Kidney (tissue), 14 donors: ENCODE data around the gene GMDS. TPM values are rescaled to one million over a fixed set of nuclear protein-coding genes. Genes with fewer than 3 reads are reported as not detected.
A peak's percentile ranks its signal among the peaks of the same experiment; 100 is the strongest.

Experiments
- DNase-seq, 5 donors: peaks; one replicate each; pipeline ENCODE4 v3.0.0-alpha.2; 2013 to 2020
- FAIRE-seq: peaks from 2 replicates; lab custom pipeline; 2012; peaks lifted over from hg19 to GRCh38; lab: Jason Lieb, UNC
- H3K27ac ChIP-seq, 2 donors: one replicate each; pipeline ENCODE4 v1.7.0; 2013; ENCODE audit warnings: low read depth in 2 of 2, low read length in 2 of 2, inconsistent platforms in 1 of 2
- H3K27me3 ChIP-seq: one replicate; pipeline ENCODE4 v1.7.1; 2013; ENCODE audit warnings: low read length, inconsistent platforms; ENCODE audit not compliant: control insufficient read depth, insufficient read depth
- H3K36me3 ChIP-seq, 3 donors: one replicate each; pipeline versions ENCODE4 v1.7.0 to v1.7.1; 2013; ENCODE audit warnings: low read length in 3 of 3, control low read depth in 1 of 3, inconsistent platforms in 1 of 3; ENCODE audit not compliant: insufficient read depth in 3 of 3, control insufficient read depth in 2 of 3
- H3K4me1 ChIP-seq, 3 donors: one replicate each; pipeline versions ENCODE4 v1.7.0 to v1.7.1; 2013; ENCODE audit warnings: low read length in 3 of 3, inconsistent platforms in 1 of 3, low read depth in 1 of 3; ENCODE audit not compliant: control insufficient read depth in 2 of 3, insufficient read depth in 2 of 3
- H3K4me3 ChIP-seq, 3 donors: one replicate each; pipeline versions ENCODE4 v1.7.0 to v1.8.1; 2013; ENCODE audit warnings: low read length in 3 of 3, control low read depth in 1 of 3, inconsistent platforms in 1 of 3
- H3K9ac ChIP-seq, 3 donors: one replicate each; pipeline versions ENCODE4 v1.7.0 to v1.7.1; 2013; ENCODE audit warnings: low read length in 3 of 3, control low read depth in 1 of 3, inconsistent platforms in 1 of 3
- H3K9me3 ChIP-seq, 3 donors: one replicate each; pipeline versions ENCODE4 v1.7.0 to v1.7.1; 2013; ENCODE audit warnings: low read length in 3 of 3, control low read depth in 1 of 3, inconsistent platforms in 1 of 3; ENCODE audit not compliant: control insufficient read depth in 2 of 3, insufficient read depth in 1 of 3
- CTCF ChIP-seq: IDR thresholded peaks from 3 replicates; pipeline ENCODE4 v1.5.1; 2012; ENCODE audit warnings: mild to moderate bottlenecking, moderate library complexity, borderline replicate concordance; ENCODE audit not compliant: insufficient read depth; ENCODE audit errors: extremely low read depth
- intact Hi-C: fragments of 100-400 bp; cut with DNase I; formaldehyde crosslinking; loops from one replicate; pipeline ENCODE4 v1.11.1; 2022
- polyA plus RNA-seq: library from polyadenylated mRNA; stranded (reverse); fragments of 350-450 nt; fragmentation: Illumina TruSeq; extraction: RNeasy Lipid Tissue Mini Kit (QIAGEN cat#74804); gene quantifications from one replicate; pipeline ENCODE4 v1.2.3, GENCODE V29; 2014; ENCODE audit warnings: low read depth, low replicate concordance; ENCODE audit not compliant: insufficient read depth
- total RNA-seq: library from RNA; stranded (reverse); fragmentation: NEBNext Ultra II Directional; extraction: Animal tissue kit (Norgen Biotek cat#: 25700); gene quantifications from one replicate; pipeline ENCODE4 v1.2.1, GENCODE V29; 2021
- donor health status: control.
- donor health status: control.
- donor health status: control.
- donor health status: control.
- donor health status: control.
- donor health status: DM: yes; HTN: yes; CAD: no.
- donor health status: Normal renal cell carcinoma (clear cell type).

Gene GMDS
- total and polyA plus RNA-seq, 2 donors from 2014 or later: 49.6 to 63.7 TPM

GRCh38 chr6:1971612-1972011, 273.8 kb downstream of the GMDS start:
- Histone ChIP-seq H3K4me1 (peaks cover 0 to 2% (median 2%) of the 10 kb centered on the region in 3 donors), H3K9ac (no peak overlapping the region), H3K4me3 (no peak overlapping the region), H3K9me3 (no peaks in the 10 kb centered on the region), H3K27ac (no peak overlapping the region), H3K36me3 (no peaks in the 10 kb centered on the region), H3K27me3 (no peaks in the 10 kb centered on the region)
- no peak for TF ChIP-seq CTCF
- DNase-seq (peak in 1 of 5 donors; percentile 25), FAIRE-seq (no peak)
- intact Hi-C loops: no loop called here

- no peaks in the 10 kb centered on the region for H3K27me3 ChIP-seq
- no peak overlapping the region for H3K27ac ChIP-seq
- no peak for TF ChIP-seq CTCF
- no peak overlapping the region for H3K4me3 ChIP-seq
- FAIRE-seq: no peak
- intact Hi-C loops: no loop called here
- H3K9me3 ChIP-seq: no peaks in the 10 kb centered on the region
- no peak overlapping the region for H3K9ac ChIP-seq
- no peaks in the 10 kb centered on the region for H3K36me3 ChIP-seq
- DNase-seq: peak in 4 of 5 donors; percentile 52 to 86 (median 64)
- peaks cover 0 to 2% (median 2%) of the 10 kb centered on the region in 3 donors for H3K4me1 ChIP-seq
Observed at GRCh38 chr6:1970151-1970561, 275.2 kb downstream of the GMDS start.

- Histone ChIP-seq H3K27ac (no peak overlapping the region), H3K36me3 (no peaks in the 10 kb centered on the region), H3K9ac (no peak overlapping the region), H3K4me1 (peaks cover 0 to 2% (median 2%) of the 10 kb centered on the region in 3 donors), H3K4me3 (no peak overlapping the region), H3K9me3 (no peaks in the 10 kb centered on the region), H3K27me3 (no peaks in the 10 kb centered on the region)
- intact Hi-C loops: no loop called here
- DNase-seq: peak in 1 of 5 donors; percentile 21
- TF ChIP-seq CTCF: no peak
- FAIRE-seq: no peak
Observed at GRCh38 chr6:1966713-1967112, 278.7 kb downstream of the GMDS start.
